IMR-90 (cell line): Measurements from ENCODE around the gene TXK. TPM values are rescaled to one million over a fixed set of nuclear protein-coding genes. Genes with fewer than 3 reads are reported as not detected.

Experiments
- ATAC-seq: fragments of 200-7000 bp; cut with Tn5 transposase; 2 replicates; pipeline ENCODE4 v1.9.1; 2020; ENCODE audit warnings: low read depth, mild to moderate bottlenecking, moderate library complexity
- BruUV-seq: library from RNA; stranded (reverse); fragments of 400-500 nt; replicated peaks from 2 replicates; lab custom pipeline; 2021; lab: Mats Ljungman, UMichigan
- CTCF ChIA-PET: fragments of 300-600 bp; formaldehyde crosslinking; extraction: SDS; loops from one replicate; lab custom pipeline; 2021; ENCODE audit warnings: antibody characterized with exemption; lab: Yijun Ruan, JAX
- POLR2A ChIA-PET: fragments of 300-600 bp; sonication (Branson Sonifier 250); formaldehyde crosslinking; loops from one replicate; lab custom pipeline; 2022; ENCODE audit warnings: antibody characterized with exemption; ENCODE audit not compliant: unreplicated experiment; lab: Charles Lee
- DNase-seq: peaks from one replicate; pipeline ENCODE4 v3.0.0; 2013
- H2AFZ ChIP-seq: replicated peaks from 2 replicates; pipeline ENCODE3; 2013; ENCODE audit warnings: low read length, mild to moderate bottlenecking; ENCODE audit not compliant: poor library complexity
- H2AK5ac ChIP-seq: 2 replicates; pipeline ENCODE4 v1.6.1; 2013; ENCODE audit warnings: low read depth, low read length, inconsistent platforms
- H2AK9ac ChIP-seq: replicated peaks from 2 replicates; pipeline ENCODE3; 2013; ENCODE audit warnings: mild to moderate bottlenecking, low read depth, low read length, moderate library complexity; ENCODE audit not compliant: poor library complexity
- H2BK120ac ChIP-seq: 2 replicates; pipeline ENCODE4 v1.6.1; 2013; ENCODE audit warnings: low read depth, low read length, inconsistent platforms
- H2BK15ac ChIP-seq: 3 replicates; pipeline ENCODE4 v1.6.1; 2013; ENCODE audit warnings: low read depth, low read length, inconsistent platforms
- H2BK20ac ChIP-seq: 2 replicates; pipeline ENCODE4 v1.6.1; 2013; ENCODE audit warnings: low read depth, mild to moderate bottlenecking, inconsistent platforms, low read length, moderate library complexity
- H2BK5ac ChIP-seq: 2 replicates; pipeline ENCODE4 v1.6.1; 2013; ENCODE audit warnings: mild to moderate bottlenecking, low read depth, low read length, inconsistent platforms; ENCODE audit not compliant: poor library complexity, severe bottlenecking
- H3K14ac ChIP-seq: replicated peaks from 2 replicates; pipeline ENCODE4 v1.6.1; 2013; ENCODE audit warnings: low read depth, low read length, inconsistent platforms
- H3K18ac ChIP-seq: 2 replicates; pipeline ENCODE4 v1.6.1; 2013; ENCODE audit warnings: low read depth, low read length, control low read depth
- H3K23ac ChIP-seq: 2 replicates; pipeline ENCODE4 v1.6.1; 2013; ENCODE audit warnings: low read depth, low read length, inconsistent platforms
- H3K27ac ChIP-seq: 2 replicates; pipeline ENCODE4 v1.5.1; 2013; ENCODE audit warnings: mild to moderate bottlenecking, control low read depth, low read length; ENCODE audit not compliant: insufficient read depth
- H3K27me3 ChIP-seq: 2 replicates; pipeline ENCODE4 v1.6.1; 2013; ENCODE audit warnings: low read length; ENCODE audit not compliant: control insufficient read depth, insufficient read depth
- H3K36me3 ChIP-seq: 2 replicates; pipeline ENCODE4 v1.6.1; 2013; ENCODE audit warnings: low read length, mixed read lengths; ENCODE audit not compliant: control insufficient read depth, insufficient read depth
- H3K4ac ChIP-seq: 2 replicates; pipeline ENCODE4 v1.6.1; 2013; ENCODE audit warnings: low read depth, low read length, inconsistent platforms
- H3K4me1 ChIP-seq: 2 replicates; pipeline ENCODE4 v1.6.1; 2013; ENCODE audit warnings: low read length, mixed read lengths; ENCODE audit not compliant: control insufficient read depth, insufficient read depth
- H3K4me2 ChIP-seq: 2 replicates; pipeline ENCODE4 v1.6.1; 2013; ENCODE audit warnings: low read depth, mild to moderate bottlenecking, control low read depth, low read length, moderate library complexity
- H3K4me3 ChIP-seq: 2 replicates; pipeline ENCODE4 v1.5.1; 2013; ENCODE audit warnings: low read depth, mild to moderate bottlenecking, control low read depth, low read length, moderate library complexity; ENCODE audit not compliant: insufficient read depth
- H3K56ac ChIP-seq: 2 replicates; pipeline ENCODE4 v1.6.1; 2013; ENCODE audit warnings: low read length, inconsistent platforms; ENCODE audit not compliant: insufficient read depth; ENCODE audit errors: extremely low read depth
- H3K79me1 ChIP-seq, 2 experiments: 2 replicates each; pipeline ENCODE4 v1.6.1; 2013; ENCODE audit warnings: low read length in 2 of 2, inconsistent platforms in 1 of 2, low read depth in 1 of 2
- H3K9ac ChIP-seq: 2 replicates; pipeline ENCODE4 v1.6.1; 2013; ENCODE audit warnings: low read depth, low read length, control low read depth
- H3K9me1 ChIP-seq: 2 replicates; pipeline ENCODE4 v1.6.1; 2013; ENCODE audit warnings: low read length, inconsistent platforms; ENCODE audit not compliant: insufficient read depth
- H3K9me3 ChIP-seq: 2 replicates; pipeline ENCODE4 v1.6.1; 2013; ENCODE audit warnings: low read length; ENCODE audit not compliant: control insufficient read depth, insufficient read depth
- H4K20me1 ChIP-seq: 2 replicates; pipeline ENCODE4 v1.6.1; 2013; ENCODE audit warnings: low read length, inconsistent platforms; ENCODE audit not compliant: insufficient read depth
- H4K5ac ChIP-seq: 2 replicates; pipeline ENCODE4 v1.6.1; 2013; ENCODE audit warnings: mild to moderate bottlenecking, low read depth, low read length, control low read depth
- H4K8ac ChIP-seq, 2 experiments: 2 replicates each; pipeline ENCODE4 v1.6.1; 2013; ENCODE audit warnings: low read depth in 2 of 2, low read length in 2 of 2, control low read depth in 1 of 2, inconsistent platforms in 1 of 2
- H4K91ac ChIP-seq: 2 replicates; pipeline ENCODE4 v1.6.1; 2013; ENCODE audit warnings: low read depth, low read length, inconsistent platforms; ENCODE audit not compliant: insufficient read depth
- BHLHE40 ChIP-seq: fragments of 150-350 bp; IDR thresholded peaks from 2 replicates; pipeline ENCODE4 v1.6.1; 2016; ENCODE audit warnings: mild to moderate bottlenecking, low read depth, low read length
- CEBPB ChIP-seq: IDR thresholded peaks from 2 replicates; pipeline ENCODE4 v1.6.1; 2012; ENCODE audit warnings: low read depth, low read length, improper control_type of control experiment
- FOS ChIP-seq: fragments of 150-350 bp; IDR thresholded peaks from 2 replicates; pipeline ENCODE4 v1.6.1; 2016; ENCODE audit warnings: low read depth, low read length
- MAFK ChIP-seq: IDR thresholded peaks from 2 replicates; pipeline ENCODE4 v1.6.1; 2012; ENCODE audit warnings: low read depth, low read length, improper control_type of control experiment
- MAZ ChIP-seq: IDR thresholded peaks from 2 replicates; pipeline ENCODE4 v1.6.1; 2012; ENCODE audit warnings: low read depth, mild to moderate bottlenecking, low read length, improper control_type of control experiment, moderate library complexity, borderline replicate concordance
- MXI1 ChIP-seq: IDR thresholded peaks from 2 replicates; pipeline ENCODE4 v1.6.1; 2012; ENCODE audit warnings: low read depth, mild to moderate bottlenecking, low read length, moderate library complexity, borderline replicate concordance
- NFE2L2 ChIP-seq: fragments of 150-350 bp; IDR thresholded peaks from 2 replicates; pipeline ENCODE4 v1.6.1; 2016; ENCODE audit warnings: low read depth, mild to moderate bottlenecking, low read length
- RAD21 ChIP-seq: IDR thresholded peaks from 2 replicates; pipeline ENCODE4 v1.6.1; 2012; ENCODE audit warnings: low read length, improper control_type of control experiment
- RCOR1 ChIP-seq: IDR thresholded peaks from 2 replicates; pipeline ENCODE4 v1.6.1; 2012; ENCODE audit warnings: mild to moderate bottlenecking, low read length, improper control_type of control experiment; ENCODE audit not compliant: insufficient replicate concordance
- RFX5 ChIP-seq: IDR thresholded peaks from 2 replicates; pipeline ENCODE4 v1.8.0; 2012; ENCODE audit warnings: low read depth, mild to moderate bottlenecking, low read length, moderate library complexity
- SMC3 ChIP-seq: fragments of 150-350 bp; IDR thresholded peaks from 2 replicates; pipeline ENCODE4 v1.6.1; 2016; ENCODE audit warnings: low read depth, mild to moderate bottlenecking, antibody characterized with exemption, low read length, moderate library complexity
- WGBS, 2 experiments: methylation state at CpG; one replicate each; pipeline versions ENCODE4 v1.1.5 to v1.1.7; 2013; ENCODE audit warnings: missing lambda C conversion rate in 2 of 2; ENCODE audit not compliant: insufficient read length in 1 of 2; ENCODE audit errors: extremely low coverage in 2 of 2; 5-methylcytosine and 5-hydroxymethylcytosine counted together
- dilution Hi-C: fragments of 300-500 bp; cut with HindIII; formaldehyde crosslinking; loops from one replicate; pipeline ENCODE4 v1.14.3; 2018; ENCODE audit warnings: low sequenced_read_pairs; ENCODE audit not compliant: unreplicated experiment
- in situ Hi-C: fragments of 300-500 bp; cut with MboI; formaldehyde crosslinking; loops from 3 replicates; pipeline ENCODE4 v1.14.3; 2019; ENCODE audit warnings: low sequenced_read_pairs, inconsistent platforms, mixed read lengths
- intact Hi-C: fragments of 100-400 bp; cut with micrococcal nuclease; formaldehyde crosslinking; loops from 2 replicates; pipeline ENCODE4 v1.10.0; 2022
- polyA plus RNA-seq, 3 experiments: library from polyadenylated mRNA; depleted of rRNA; stranded (reverse); fragments of >200 nt; gene quantifications; 2 replicates each; pipeline ENCODE4 v1.2.3, GENCODE V29; 2012; ENCODE audit warnings: low replicate concordance in 1 of 3
- total RNA-seq: library from RNA; depleted of rRNA; stranded (reverse); fragments of >200 nt; gene quantifications from 2 replicates; pipeline ENCODE4 v1.2.3, GENCODE V29; 2012
- TF ChIP-seq, protein P1 (sequence below): fragments of 150-350 bp; IDR thresholded peaks from 2 replicates; pipeline ENCODE4 v1.6.1; 2017; ENCODE audit warnings: mild to moderate bottlenecking, antibody characterized with exemption, low read length, low read depth

TXK gene
- total and polyA plus RNA-seq, 2 of the 4 experiments (the other 2 are of a cell fraction): not detected

- H4K20me1 ChIP-seq: no peaks in the 10 kb centered on the region
- no peak overlapping the region for H4K5ac ChIP-seq
- H3K4me3 ChIP-seq: no peak overlapping the region
- no peak overlapping the region for H3K9ac ChIP-seq
- DNase-seq (no peak), ATAC-seq (no peak)
- no TSS peak for BruUV-seq
- in situ Hi-C loops: no loop called here
- no peak overlapping the region for H2AK9ac ChIP-seq
- H3K4ac ChIP-seq: no peak overlapping the region
- no peak overlapping the region for H3K4me2 ChIP-seq
- no peak overlapping the region for H4K8ac ChIP-seq
- H2BK120ac ChIP-seq: no peak overlapping the region
- no peak overlapping the region for H3K27ac ChIP-seq
- H3K27me3 ChIP-seq: peaks cover 16% of the 10 kb centered on the region
- ChIA-PET CTCF (interaction anchor here (0.6 kb wide), 3 partner anchors 76 to 1040 kb away, joined by 3 read pairs; no protein-coding TSS in a partner anchor), POLR2A (no interaction called here)
- dilution Hi-C loops: no loop called here
- H3K23ac ChIP-seq: no peak overlapping the region
- TF ChIP-seq FOS (no peak), NFE2L2 (no peak), BHLHE40 (no peak), RAD21 (no peak), CEBPB (no peak), MAFK (no peak), MAZ (no peak), MXI1 (no peak), RFX5 (no peak), SMC3 (no peak), RCOR1 (no peak)
- TF ChIP-seq, protein P1, sequence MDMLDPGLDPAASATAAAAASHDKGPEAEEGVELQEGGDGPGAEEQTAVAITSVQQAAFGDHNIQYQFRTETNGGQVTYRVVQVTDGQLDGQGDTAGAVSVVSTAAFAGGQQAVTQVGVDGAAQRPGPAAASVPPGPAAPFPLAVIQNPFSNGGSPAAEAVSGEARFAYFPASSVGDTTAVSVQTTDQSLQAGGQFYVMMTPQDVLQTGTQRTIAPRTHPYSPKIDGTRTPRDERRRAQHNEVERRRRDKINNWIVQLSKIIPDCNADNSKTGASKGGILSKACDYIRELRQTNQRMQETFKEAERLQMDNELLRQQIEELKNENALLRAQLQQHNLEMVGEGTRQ: no peak
- intact Hi-C loops: no loop called here
- no peaks in the 10 kb centered on the region for H3K4me1 ChIP-seq
- H2BK20ac ChIP-seq: no peak overlapping the region
- H2AFZ ChIP-seq: no peak overlapping the region
- no peak overlapping the region for H2AK5ac ChIP-seq
- H2BK5ac ChIP-seq: no peak overlapping the region
- no peak overlapping the region for H4K91ac ChIP-seq
- H3K36me3 ChIP-seq: no peaks in the 10 kb centered on the region
- H3K14ac ChIP-seq: no peak overlapping the region
- H3K9me1 ChIP-seq: no peaks in the 10 kb centered on the region
- H3K56ac ChIP-seq: no peak overlapping the region
- 100% methylated on average over 2 of the region's 5 CpGs; no CpG with 5 or more reads in 1 of the 2 experiments for WGBS, 2 experiments
- no peaks in the 10 kb centered on the region for H3K79me1 ChIP-seq
- no peak overlapping the region for H2BK15ac ChIP-seq
- no peak overlapping the region for H3K18ac ChIP-seq
- no peaks in the 10 kb centered on the region for H3K9me3 ChIP-seq
These were observed 43.4 kb downstream of the TXK start for GRCh38 chr4:48090621-48091020.
